GM23248 (cell line): ENCODE measurements around the gene TAAR5.

Source experiments
- EZH2 ChIP-seq: fragments of 200-600 bp; sonication (generic); IDR thresholded peaks from 2 replicates; pipeline ENCODE4 v1.6.1; 2018; ENCODE audit warnings: antibody characterized with exemption, mild to moderate bottlenecking; ENCODE audit not compliant: insufficient read depth, poor library complexity, severe bottlenecking
- EZH2phosphoT487 ChIP-seq: fragments of 200-600 bp; sonication (generic); IDR thresholded peaks from 2 replicates; pipeline ENCODE4 v1.6.1; 2018; ENCODE audit warnings: antibody characterized with exemption, moderate library complexity, mild to moderate bottlenecking, low read depth; ENCODE audit not compliant: insufficient read depth

GRCh38 chr6:132592855-132593254 is 3.3 kb upstream of the TAAR5 start:
- no peak for TF ChIP-seq EZH2
- TF ChIP-seq EZH2phosphoT487: no peak
